GM19023 (cell line): ENCODE results near the gene ATXN7L1.
A peak's percentile ranks its signal among the peaks of the same experiment; 100 is the strongest.

Experiments used
- ATAC-seq: cut with Tn5 transposase; IDR thresholded peaks from one replicate; pipeline ENCODE4 v1.9.1; 2021; ENCODE audit warnings: mild to moderate bottlenecking, moderate library complexity; ENCODE audit not compliant: unreplicated experiment

ATXN7L1 gene

DNA sequence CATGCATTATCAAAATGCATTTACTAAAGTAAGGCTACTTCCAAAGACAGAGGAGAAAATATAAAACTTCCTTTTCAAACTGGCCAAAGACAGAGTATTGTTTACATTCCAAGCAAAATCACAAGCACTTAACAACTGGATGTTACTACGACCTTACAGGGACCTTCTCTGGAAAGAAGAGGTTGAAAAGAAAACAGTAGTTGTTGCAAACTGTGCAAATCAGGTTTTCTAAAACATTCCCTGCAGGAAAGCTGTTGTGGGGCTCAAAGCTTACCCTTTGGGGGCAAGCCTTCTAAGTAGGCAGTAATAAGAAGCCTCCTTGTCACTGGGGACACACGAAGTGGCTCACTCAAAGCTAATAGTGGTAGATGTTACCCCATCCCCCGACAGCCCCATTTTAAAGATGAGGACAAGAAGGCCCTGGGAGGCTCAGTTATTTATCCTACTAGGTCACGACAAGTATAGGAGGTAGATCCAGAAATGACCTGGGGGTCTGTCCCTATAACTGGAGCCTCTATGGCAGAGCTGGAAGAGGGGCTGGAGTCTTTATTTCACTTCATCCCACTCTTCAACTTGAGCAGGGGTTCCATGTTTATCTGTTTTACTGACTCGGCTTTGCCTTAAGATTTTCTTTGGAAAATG, 46.6 kb downstream of the ATXN7L1 start:
- ATAC-seq = no peak

DNA sequence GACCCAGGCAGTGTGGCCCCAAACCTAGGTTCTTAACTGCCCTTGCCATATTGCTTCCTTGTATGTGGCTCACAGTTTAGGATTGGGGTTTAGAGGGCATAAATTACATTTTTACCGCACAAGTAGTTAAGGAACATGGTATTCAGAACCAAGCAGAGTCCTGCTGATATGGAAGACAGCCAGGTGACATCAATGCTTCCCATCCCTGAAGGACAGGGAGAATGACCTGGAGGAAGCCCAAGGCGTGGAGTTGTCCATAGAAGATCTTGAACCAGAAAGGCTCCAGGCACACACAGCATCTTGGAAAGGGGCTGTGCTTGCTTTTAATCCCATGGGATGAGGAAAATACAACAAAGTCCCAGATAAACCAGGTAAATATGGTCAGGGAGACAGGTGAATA, 48.3 kb downstream of the ATXN7L1 start:
- ATAC-seq = no peak

DNA sequence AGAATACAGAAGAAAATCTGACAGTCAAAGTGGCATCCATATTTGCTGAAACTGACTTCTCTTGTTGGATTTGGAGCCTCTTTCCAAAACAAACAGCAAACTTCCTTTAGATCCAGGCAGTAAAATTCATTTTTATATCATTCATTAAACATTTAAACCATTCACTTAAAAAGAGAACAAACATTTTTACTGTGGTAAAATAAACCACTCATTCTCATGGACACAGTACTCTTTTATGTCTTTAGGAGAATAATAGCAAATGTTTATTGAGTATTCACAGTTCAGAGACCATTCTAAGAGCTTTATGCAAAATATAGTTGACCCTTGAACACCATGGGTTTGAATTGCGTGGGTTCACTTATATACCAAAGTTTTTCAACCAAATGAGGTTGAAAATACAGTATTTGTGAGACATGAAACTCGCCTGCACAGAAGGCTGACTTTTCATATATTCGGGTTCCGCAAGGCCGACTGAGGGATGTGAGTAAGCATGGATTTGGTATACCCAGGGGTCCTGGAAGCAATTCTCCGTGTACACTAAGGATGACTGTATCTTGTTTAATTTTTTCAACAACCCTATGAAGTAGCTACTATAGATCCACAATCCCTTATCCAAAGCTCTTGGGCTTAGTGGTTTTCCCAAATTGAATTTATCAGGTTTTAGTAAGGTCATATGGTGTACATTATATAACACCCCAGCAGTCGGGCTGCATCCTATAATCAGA, 49.1 kb downstream of the ATXN7L1 start:
- no peak for ATAC-seq

DNA sequence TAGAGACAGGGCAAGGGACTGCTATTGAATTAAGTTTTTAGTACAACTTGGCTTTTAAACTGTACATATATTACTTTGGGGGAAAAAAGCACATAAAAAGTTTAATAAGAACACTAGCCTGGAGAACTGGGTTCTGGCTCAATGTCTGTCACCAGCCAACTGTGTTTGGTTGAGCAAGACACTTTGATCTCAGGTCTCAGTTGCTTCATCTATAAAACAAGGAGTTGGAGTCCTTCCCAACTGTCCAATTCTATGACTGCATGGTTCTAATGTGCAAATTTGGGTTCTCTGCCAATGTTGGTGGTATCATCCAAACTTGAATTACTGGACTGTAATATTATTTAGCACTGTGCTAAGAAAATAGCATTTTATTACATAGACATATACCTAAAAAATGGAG, 50.3 kb downstream of the ATXN7L1 start:
- no peak for ATAC-seq

DNA sequence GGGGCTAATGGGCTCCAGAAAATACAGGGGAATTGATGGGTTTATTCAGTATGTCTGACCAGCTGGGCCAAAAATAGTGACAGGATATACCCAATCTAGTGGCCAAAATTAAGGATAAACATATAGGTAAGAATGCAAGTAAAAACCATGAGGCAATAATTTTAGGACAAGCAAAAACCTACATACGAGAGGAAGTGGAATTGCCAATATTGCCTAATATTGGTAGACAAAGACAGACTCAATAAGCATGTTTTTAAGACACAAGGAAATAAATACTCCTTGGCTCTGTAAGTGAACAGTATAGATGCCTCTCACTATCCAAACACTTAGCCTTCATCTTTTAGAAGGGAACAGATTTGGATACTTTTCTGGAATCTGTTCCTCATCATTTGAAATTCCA, 51.0 kb downstream of the ATXN7L1 start:
- ATAC-seq = no peak

DNA sequence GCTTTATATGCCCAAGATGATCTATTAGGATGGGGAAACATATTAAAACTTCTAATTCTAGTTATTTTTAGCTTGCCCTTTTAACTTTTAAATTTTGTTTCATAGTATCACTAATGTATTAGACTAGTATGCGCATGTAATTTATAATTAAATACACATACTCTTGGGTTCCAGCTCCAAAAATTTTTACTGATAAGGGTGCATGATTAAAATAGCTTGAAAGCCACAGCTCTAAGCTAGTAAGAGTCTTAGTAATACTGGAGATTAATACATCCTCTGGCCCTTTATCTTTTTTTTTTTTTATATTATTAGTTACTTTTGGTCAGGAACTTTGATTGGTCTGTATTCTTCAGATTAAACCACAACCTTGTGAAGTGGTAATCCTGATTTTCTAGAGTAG, 53.6 kb downstream of the ATXN7L1 start:
- ATAC-seq = no peak

DNA sequence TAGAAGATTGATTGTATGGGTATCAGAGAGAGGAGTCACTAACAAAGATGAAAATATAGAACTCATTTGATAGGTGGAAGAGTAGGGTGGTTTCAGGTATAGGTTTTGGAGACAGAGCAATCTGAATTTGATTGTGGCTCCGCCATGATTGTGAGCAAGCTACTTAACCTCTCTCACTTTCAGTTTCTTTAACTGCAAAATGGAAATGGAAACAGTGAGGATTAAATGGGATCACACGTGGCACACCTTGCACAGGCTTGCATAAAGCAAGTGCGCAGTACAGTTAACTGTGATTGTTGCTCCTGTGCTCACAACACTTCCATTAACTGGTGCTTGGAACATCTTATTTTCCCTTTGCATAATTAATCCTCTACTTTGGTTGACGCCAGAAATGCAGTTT, 54.9 kb downstream of the ATXN7L1 start:
- no peak for ATAC-seq

DNA sequence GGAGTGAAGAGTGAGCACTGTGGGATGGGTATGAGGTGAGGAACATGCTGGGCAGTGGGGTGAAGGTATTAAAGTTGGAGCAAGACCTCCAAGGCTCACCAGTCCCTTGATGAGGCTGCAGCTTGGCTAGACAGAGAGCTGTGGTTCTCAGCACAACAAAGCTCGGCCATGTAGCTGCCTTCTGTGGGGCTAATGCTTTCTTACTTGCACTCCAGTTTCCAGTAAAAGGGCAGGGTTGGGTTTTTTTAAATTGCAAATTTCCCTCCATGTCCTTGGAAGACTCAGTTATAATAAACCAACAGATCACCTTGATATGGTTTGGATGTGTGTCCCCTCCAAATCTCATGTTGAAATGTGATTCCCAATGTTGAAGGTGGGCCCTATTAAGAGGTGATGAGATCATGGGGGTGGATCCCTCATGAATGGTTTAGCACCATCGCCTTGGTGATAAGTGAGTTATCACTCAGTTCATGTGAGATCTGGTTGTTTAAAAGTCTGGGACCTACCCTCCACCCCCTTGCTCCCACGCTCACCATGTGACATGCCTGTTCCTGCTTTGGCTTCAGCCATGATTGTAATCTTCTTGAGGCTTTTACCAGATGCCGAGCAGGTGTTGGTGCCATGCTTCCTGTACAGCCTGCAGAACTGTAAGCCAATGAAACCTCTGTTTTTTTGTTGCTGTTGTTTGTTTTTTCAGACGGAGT, 55.9 kb downstream of the ATXN7L1 start:
- ATAC-seq = no peak

DNA sequence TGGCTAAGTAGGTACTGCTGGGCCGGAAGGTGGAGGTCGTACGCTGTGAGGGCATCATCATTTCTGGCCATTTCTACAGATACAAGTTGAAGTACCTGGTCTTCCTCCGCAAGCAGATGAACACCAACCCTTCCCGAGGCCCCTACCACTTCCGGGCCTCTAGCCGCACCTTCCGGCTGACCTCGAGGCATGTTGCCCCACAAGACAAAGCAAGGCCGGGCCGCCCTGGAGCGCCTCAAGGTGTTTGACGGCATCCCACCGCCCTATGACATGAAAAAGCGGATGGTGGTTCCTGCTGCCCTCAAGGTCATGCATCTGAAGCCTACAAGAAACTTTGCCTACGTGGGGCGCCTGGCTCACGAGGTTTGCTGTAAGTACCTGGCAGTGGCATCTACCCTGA, 56.8 kb downstream of the ATXN7L1 start:
- ATAC-seq = no peak

DNA sequence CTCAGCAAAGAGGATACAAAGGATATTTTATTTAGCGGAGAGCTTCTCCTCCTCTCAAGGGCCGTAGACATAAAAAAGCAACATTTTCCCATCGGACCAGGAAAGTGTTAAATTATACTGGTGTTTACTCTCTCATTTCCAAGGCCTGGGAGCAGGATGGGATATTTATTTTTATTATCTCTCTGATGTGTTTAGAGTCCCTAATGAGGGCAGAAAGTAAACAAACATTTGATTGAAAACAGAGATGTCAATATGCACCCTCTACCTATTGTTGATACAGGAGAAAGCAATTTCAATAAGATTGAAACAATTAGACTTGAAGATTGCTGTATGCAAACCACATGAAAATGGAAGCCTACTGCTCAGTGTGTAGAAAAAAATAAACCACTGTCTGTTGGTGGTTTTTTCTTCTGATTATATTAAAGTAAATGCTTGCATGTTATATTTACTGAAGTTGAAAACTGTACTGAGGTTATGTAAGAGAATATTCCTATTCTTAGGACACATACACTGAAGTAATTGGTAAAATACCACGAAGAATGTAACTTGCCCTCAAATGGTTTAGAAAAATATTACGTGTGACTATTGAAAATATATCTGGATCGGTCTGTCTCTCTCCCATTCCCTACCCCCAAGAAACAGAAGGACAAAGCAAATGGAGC, 59.3 kb downstream of the ATXN7L1 start:
- no peak for ATAC-seq

DNA sequence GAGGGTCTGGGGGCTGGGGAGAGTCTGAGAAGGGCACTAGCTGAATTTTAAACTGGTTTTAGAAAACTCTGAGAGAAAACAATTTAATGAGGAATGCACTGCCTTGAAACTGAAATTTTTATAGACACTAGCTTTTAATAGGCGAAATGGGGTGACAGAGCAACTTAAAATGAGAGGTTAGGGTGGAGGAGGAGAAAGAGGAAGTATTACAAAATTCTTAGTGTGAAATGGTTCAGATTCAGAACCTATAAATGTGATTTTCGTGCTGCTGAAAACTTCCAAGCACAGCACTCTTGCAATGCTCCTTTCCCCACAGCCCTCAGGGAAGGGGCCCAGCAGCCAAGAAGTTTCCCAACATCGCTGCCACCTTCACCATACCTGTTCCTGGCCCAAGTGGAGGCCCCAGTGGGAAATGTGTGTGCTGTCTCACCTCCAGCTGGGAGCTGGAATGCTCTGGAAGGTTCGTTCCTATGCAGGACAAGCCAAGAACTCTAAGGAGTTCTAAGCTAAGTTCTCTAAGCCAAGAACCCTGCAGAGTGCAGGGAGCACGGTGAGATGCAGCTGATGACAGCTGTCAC, 60.0 kb downstream of the ATXN7L1 start:
- no peak for ATAC-seq

DNA sequence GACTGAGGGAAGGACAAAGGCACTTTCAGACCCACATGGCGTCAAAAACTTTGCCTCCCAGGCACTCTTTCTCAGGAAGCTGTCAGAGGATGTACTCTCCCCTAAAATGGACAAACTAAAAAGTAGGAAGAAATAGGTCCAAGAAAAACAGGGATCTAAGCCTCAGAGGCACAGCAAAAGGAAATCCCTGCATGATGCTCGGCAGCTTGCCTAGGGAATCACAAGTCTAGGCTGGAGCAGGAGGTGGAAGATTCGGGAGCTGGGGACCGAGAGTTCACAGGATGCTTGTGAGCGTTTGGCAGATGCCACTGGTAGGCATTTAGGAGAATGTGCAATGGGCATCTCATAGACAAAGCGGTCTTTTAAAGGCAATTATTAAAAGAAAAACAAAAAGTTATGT, 60.8 kb downstream of the ATXN7L1 start:
- no peak for ATAC-seq

DNA sequence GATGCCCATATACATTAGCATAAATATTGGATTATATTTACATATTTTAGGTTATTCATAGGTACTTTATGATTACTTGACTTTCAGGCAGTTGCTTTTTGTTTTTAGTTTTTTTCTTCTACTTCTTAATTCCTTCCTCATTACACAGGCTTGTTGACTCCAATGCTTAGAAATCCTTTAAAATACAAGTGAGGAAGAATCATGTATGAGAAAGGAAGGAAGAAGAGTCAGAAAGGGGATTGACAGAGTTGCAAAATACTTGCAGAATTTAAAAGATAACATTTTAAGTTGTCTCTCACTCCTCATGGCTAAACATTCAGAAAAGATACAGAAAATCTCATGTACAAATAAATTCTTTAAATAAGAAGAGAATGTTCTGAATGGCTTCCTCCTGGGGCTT, 61.9 kb downstream of the ATXN7L1 start:
- ATAC-seq = no peak

DNA sequence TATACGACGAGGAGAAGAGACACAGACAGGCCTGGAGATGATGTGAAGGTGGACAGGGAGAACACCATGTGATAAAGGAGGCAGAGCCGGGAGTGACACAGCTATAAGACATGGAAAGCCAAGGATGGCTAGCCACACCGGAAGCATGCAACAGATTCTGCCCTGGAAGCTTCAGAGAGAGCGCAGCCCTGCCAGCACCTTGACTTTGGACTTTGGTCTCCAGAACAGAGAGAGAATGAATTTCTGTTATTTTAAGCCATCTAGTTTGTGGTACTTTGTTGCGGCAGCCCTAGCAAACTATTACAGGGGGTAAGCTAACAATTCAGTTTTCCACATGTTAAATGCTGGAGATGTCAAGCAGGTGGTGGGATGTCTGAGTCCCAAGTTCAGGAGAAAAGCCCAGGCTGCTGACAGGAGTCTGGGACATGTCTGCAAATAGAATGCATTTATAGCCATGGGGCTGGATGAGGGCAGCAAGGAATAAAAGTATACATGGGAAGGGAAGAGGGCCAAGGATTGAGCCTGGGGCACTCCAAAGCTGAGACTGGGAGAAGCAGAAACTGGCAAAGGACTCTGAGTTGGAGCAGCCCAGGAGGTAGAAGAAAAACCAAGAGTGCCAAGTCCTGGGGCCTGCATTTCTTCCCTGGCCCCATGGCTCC, 65.1 kb downstream of the ATXN7L1 start:
- no peak for ATAC-seq

DNA sequence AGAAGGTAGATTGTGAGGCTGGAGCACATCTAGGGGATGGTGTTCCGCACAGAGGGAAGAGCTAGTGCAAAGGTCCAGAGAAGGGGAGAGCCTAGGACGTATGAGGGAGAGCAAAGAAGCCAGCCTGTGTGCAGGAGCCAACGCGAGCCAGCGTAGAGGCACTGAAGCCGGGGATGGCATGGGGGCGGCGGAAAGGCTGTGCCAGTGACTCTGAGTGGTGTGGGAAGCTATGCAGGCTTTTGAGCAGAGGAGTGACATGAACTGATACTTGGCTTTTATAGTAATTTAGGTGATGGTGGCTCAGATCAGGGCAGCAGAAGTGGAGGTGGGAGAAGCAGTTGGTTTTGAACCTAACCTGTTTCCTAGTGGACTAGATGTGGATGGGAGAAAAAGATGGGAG, 65.8 kb downstream of the ATXN7L1 start:
- ATAC-seq = no peak

DNA sequence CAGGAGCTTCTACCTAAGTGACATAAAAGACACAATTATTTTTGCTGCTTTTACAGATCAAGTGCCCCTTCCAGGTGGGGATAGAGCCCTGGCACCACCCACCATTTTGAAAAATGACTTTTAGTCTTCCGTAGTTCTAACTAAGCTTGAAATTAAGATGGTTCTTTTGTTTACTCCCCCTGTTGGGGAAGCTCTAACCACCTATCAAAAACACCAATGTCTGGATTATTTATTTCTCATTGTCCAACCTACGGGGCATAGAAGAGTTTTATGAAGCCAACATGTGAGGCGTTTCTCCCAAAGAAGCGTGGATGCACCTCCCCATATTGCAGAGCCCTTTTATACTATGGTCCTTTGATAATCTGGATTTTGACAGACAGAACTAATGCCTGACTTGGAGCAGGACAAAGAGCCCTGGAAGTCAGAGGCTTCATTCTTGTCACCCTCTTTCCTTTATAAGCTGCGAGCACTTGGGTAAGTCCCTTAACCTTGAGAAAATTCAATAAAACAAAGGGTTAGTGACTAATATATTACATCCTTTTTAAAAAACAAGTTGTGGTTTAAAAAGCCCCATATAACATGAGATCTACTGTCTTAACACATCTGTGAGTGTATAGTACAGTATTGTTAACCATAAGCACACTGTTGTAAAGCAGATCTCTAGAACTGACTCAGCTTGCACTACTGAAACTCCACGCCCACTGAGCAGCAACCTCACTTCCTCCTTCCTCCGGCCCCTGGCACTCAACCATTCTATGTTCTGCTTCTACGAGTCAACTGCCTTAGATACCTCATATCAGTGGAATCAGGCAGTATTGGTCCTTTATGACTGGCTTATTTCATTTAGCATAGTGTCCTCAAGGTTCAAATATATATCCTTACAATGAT, 67.5 kb downstream of the ATXN7L1 start:
- ATAC-seq = peak; percentile 98

DNA sequence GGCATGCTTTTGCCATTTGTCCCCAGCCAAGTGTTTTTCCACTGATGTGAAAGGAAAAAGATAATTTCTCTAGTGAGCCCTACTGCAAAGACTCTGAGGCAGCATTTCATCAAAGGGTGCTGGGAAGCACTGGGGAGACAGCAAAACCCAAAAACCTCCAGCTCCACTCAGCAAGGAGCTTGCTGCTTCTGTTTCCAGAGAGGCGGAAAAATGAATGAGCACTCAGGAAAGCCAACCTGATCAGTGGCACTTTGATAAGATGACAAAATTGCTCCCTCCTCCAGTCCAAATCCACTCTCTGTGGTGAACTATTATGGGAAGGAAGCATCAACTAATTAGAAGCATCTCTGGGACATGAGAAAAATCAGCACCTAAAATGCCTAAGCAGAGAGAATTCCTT, 68.2 kb downstream of the ATXN7L1 start:
- ATAC-seq = no peak

DNA sequence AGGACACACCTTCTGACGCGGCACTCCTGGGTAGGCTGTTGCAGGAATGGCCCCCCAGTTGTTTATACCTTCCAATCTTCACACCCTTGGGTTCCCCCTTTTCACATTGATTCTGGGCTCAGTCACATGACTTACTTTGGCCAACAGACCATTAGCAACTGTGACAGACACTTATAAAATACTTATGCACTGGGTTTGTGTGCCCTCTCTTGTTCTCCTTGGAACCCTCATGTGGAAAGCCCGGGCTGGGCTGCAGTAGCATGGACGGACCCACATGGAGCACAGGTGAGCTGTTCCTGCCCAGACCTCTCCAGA, 69.0 kb downstream of the ATXN7L1 start:
- ATAC-seq = no peak

DNA sequence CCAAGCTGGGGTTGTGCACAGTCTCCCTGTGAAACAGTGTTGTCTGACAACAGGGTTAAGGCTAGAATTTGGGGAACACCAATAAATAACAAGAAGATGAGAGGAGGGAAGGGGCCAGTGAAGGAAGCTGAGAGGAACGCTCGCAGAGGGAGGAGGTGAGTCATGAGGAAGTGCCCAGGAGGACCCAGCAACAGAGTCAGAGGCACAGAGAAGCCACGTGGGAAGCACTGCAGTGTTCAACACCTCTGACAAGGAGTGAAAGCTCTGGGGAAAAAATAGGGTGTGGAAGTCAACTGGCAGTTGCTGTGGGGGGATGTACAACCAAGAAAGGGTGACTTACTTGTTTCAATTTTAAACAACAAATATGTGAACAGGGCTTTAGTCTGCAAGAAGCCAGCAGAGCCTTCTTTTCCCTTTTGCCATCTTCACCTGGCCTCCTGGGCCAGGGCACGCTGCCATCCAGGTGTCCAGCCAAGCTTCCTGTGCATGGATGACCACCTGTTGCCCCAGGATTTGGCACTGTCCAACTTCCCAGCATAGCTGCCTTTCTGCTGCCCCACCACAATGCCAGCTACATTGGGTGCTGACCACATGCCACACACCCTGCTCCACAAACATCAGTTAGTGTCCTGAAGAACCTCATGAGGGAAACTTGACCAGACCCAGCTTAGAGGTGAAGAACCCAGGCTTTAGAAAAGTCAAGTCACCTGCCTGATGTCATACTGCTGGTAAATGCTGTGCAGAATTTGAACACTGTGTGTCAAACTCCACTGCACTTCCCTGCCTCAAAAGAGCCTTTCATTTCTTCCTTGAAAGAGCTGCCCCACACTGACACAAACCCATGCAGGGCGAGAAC, 69.6 kb downstream of the ATXN7L1 start:
- ATAC-seq = peak; percentile 26
